NB4 (cell line): ENCODE results near the gene SKAP1.

Source experiments
- DNase-seq: peaks from one replicate; pipeline ENCODE4 v3.0.0; 2010; ENCODE audit warnings: low read depth
- H3K4me3 ChIP-seq: one replicate; pipeline ENCODE4 v1.5.1; 2011; ENCODE audit warnings: mild to moderate bottlenecking, low read depth, low read length, moderate library complexity
- MYC ChIP-seq: IDR thresholded peaks from 2 replicates; pipeline ENCODE4 v1.6.1; 2011; ENCODE audit warnings: low read depth, low read length
- POLR2A ChIP-seq: IDR thresholded peaks from 2 replicates; pipeline ENCODE4 v1.6.1; 2011; ENCODE audit warnings: mild to moderate bottlenecking; ENCODE audit not compliant: insufficient read length; ENCODE audit errors: extremely low read depth
- TF ChIP-seq, protein P1 (sequence below): IDR thresholded peaks from one replicate; pipeline ENCODE4 v1.5.1; 2012; ENCODE audit warnings: low read depth, low read length
- TF ChIP-seq, protein P2 (sequence below): IDR thresholded peaks from 2 replicates; pipeline ENCODE4 v1.6.1; 2011; ENCODE audit warnings: low read depth, low read length

Gene SKAP1

DNA sequence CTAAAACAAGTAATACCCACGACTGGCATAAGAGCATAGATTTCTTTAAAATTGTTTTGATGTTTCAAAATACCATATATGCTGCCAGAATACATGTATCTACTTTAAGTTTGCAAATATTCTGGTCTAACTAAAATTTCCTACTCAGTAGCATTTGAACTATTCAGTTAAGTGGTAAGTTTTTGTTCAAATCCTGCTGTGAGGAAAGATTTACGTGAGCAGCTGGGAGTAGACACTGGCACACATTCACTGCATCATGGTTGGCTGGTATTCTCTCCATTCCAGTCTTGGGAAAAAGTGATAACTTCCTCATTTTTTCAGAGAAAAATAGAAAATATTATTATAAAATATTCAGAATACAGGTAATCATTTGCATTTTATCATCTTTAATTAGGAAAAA is 133.6 kb downstream of the SKAP1 start:
- H3K4me3 ChIP-seq, result no peak overlapping the region
- no peak for DNase-seq
- TF ChIP-seq, protein P1, sequence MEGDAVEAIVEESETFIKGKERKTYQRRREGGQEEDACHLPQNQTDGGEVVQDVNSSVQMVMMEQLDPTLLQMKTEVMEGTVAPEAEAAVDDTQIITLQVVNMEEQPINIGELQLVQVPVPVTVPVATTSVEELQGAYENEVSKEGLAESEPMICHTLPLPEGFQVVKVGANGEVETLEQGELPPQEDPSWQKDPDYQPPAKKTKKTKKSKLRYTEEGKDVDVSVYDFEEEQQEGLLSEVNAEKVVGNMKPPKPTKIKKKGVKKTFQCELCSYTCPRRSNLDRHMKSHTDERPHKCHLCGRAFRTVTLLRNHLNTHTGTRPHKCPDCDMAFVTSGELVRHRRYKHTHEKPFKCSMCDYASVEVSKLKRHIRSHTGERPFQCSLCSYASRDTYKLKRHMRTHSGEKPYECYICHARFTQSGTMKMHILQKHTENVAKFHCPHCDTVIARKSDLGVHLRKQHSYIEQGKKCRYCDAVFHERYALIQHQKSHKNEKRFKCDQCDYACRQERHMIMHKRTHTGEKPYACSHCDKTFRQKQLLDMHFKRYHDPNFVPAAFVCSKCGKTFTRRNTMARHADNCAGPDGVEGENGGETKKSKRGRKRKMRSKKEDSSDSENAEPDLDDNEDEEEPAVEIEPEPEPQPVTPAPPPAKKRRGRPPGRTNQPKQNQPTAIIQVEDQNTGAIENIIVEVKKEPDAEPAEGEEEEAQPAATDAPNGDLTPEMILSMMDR, result no peak
- TF ChIP-seq MYC (no peak), POLR2A (no peak)
- TF ChIP-seq, protein P2, sequence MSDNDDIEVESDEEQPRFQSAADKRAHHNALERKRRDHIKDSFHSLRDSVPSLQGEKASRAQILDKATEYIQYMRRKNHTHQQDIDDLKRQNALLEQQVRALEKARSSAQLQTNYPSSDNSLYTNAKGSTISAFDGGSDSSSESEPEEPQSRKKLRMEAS, result no peak

DNA sequence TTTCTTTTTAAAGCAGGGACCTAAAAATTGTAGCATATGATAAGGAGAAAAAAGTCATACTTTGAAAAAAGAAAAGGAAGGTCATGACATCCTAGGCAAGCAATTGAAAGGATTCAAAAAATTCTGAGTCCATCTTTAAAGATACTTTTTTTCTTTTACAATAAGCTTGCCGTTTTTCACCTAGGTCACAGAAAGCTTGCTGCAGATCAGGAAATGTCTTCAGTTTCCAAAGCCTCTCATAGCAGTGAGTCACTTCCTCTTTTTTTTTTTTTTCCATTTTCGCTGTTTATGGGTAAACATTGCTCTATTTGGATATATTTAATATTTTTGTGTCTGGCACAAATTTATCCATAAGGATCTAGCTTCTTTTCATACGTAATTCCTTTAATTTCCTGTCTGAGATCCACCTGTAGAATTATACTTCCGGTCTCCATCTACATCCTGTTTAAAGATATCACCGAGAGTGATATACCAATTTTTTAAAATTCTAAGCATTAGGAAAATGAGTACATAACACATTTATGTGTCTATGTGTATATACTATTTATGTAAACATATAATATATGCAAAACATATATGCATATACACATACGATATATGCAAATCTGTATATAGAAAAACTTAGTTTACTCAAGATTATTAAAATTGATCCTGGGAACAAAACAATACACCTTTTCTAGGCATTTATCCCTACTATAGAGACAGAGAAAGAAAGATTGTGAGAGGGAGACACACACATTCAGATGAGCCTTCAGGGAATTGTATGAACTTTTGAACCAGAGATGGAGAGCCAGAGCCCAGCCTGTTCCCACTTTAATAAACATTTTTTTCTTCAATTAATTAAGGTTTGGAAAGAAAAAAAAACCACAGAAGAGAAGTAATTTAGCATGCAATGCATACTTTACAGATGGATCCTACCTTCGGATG is 134.4 kb downstream of the SKAP1 start:
- peak overlapping the region; percentile 25 for H3K4me3 ChIP-seq
- TF ChIP-seq, protein P1, result no peak
- TF ChIP-seq MYC, result no peak
- no peak for TF ChIP-seq POLR2A
- TF ChIP-seq, protein P2, result no peak
- DNase-seq, result peak; percentile 67

DNA sequence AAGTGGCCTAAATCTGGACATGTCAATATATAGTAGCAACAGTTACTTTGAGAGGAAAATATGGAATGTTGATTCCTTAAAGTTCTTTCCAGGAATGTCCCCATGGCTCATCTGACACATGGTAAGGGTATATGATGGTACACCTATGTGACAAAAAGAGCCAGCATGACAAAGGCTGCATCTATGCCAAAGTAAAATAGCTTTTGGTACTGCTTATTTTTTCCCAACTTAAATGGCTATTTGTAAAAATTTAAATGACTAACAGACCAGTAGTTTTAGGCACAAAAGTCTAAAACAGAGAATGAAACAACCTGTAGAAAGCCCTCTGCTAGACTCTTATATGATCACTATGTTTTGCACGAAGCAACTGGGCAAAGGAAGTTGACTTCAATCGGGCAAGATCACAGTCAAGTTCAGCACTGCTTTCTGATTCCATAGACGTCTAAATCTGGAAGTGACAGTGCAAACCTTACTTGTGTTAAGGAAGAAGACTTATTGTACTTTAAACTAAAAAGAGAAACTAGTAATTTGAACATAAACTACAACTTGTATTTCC is 135.1 kb downstream of the SKAP1 start:
- peak overlapping the region; percentile 25 for H3K4me3 ChIP-seq
- peak; percentile 12 for DNase-seq
- TF ChIP-seq, protein P2, result no peak
- TF ChIP-seq POLR2A (no peak), MYC (no peak)
- TF ChIP-seq, protein P1, result no peak

DNA sequence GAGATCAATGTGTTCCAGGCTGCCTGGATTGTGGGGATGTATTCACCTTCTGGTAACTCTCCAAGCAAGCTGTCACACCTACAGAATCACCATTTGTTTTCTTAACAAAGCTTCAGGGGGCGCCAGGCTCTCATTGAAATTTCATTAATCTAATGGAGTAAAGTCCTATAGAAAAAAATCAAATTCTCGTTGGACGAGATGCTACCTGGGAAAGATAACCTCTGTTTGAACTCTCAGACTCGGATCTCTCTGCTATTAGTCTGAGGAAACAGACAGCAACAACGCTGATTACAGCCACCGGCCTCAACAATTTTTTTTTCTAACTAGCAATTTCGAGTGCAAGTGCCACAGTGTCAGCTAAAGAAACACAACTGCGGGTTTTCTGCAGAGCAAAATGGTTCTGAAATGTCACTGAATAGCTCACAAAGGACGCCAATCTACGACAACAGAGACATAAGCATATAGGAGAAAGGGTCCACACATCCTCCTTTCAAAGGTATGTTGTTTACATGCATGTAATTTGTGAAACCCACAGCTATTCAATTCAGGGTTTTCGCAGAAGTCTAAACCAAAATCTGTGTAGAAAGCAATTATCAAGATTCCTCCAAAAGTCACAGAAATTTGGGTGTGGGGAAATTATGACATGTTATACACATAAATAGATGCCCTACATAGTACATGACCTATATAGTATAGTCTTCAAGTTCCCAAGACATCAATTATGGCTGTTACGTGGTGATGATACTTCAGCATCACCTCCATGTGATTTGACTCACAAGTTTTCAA is 135.8 kb downstream of the SKAP1 start:
- TF ChIP-seq POLR2A (no peak), MYC (no peak)
- TF ChIP-seq, protein P1, result no peak
- TF ChIP-seq, protein P2, result no peak
- DNase-seq, result no peak
- no peak overlapping the region for H3K4me3 ChIP-seq

DNA sequence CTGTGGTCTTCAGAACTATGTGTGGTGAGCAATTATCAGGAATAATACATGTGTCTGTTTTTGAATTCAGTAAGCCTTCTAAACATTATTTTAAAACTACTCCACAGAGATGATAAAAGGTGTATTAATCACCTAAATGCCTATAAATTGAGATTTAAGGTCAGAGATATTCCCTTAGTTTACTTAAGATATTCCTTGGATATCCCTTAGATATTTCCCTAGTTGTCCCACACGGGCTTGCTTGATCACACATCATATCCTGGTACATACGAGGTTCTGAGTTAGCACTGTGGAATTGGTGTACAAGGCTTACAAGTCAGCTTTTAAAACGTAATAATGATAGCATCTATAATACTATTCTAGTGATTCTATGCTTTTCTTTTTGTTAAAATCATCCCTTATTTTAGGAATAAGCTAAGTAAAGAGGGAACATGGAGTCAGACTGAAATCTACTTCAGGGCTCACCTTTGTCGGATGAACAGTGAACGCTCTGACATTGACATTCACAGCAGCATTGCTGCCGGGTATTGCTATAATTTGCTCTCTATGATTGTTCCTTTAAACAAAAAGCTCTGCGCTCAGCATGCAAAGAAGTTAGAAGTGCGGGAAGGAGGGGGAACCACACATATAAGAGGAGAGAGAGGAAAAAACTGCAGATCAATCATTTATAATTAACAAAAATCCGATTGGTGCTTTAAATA is 136.5 kb downstream of the SKAP1 start:
- TF ChIP-seq, protein P1, result no peak
- no peak for TF ChIP-seq MYC
- no peak for TF ChIP-seq POLR2A
- TF ChIP-seq, protein P2, result no peak
- DNase-seq, result no peak
- H3K4me3 ChIP-seq, result no peak overlapping the region
